ENCODE measurements around the gene ZFR2. TPM values are rescaled to one million over a fixed set of nuclear protein-coding genes. Genes with fewer than 3 reads are reported as not detected.
A peak's percentile ranks its signal among the peaks of the same experiment; 100 is the strongest.

The ZFR2 gene
- total and polyA plus RNA-seq, 2 of the 8 experiments (the other 6 are each of a cell fraction or from before 2014, with no cell fraction given), result 14.5 to 28.4 TPM

- Histone ChIP-seq H3K79me1 (ENCODE audit: low read depth, low read length) (no peaks in the 10 kb centered on the region), H2AK5ac (ENCODE audit: low read depth, low read length) (no peak overlapping the region), H3K14ac (ENCODE audit: insufficient read length) (no peak overlapping the region), H2BK15ac (ENCODE audit: low read length) (no peak overlapping the region), H3K27me3 (replicated peaks in 1 of 4; ENCODE audit: control insufficient read depth in 3 of 4, extremely low read depth in 1 of 4, insufficient read depth in 3 of 4, low read length in 3 of 4) (peaks cover 0 to 18% (median 13%) of the 10 kb centered on the region in 4 experiments; a peak in 6 of 7 replicates), H2AFZ (ENCODE audit: low read length) (no peak overlapping the region), H2BK5ac (ENCODE audit: low read depth, low read length) (no peak overlapping the region), H2BK20ac (ENCODE audit: low read length) (peak overlapping the region; percentile 48; the same call in 1 of the 2 replicates), H3K27ac (ENCODE audit: low read depth, low read length) (no peak overlapping the region), H3K4me2 (ENCODE audit: insufficient read depth in 1 of 2, low read depth in 2 of 2, low read length in 2 of 2) (no peak overlapping the region), H3K56ac (replicated peaks; ENCODE audit: insufficient read length, low read depth, low read length) (no peak overlapping the region), H2BK12ac (ENCODE audit: low read depth, low read length) (no peak overlapping the region), H3K23ac (ENCODE audit: insufficient read length) (no peak overlapping the region), H4K91ac (replicated peaks; ENCODE audit: insufficient read length, low read length) (no peak overlapping the region), H3K23me2 (ENCODE audit: low read depth, low read length) (no peaks in the 10 kb centered on the region; the same call in 1 of the 2 replicates), H3K18ac (ENCODE audit: extremely low read depth, low read length) (no peak overlapping the region), H3K9me3 (ENCODE audit: insufficient read depth in 2 of 2, low read depth in 1 of 2, low read length in 1 of 2) (peaks cover 6 to 8% of the 10 kb centered on the region in 2 experiments; a peak in 3 of 4 replicates), H3K79me2 (ENCODE audit: control insufficient read depth in 1 of 2, insufficient read depth in 2 of 2, low read length in 2 of 2) (no peaks in the 10 kb centered on the region), H3K4me1 (replicated peaks in 1 of 4; ENCODE audit: control insufficient read depth in 3 of 4, insufficient read depth in 4 of 4, low read length in 3 of 4) (peaks cover 0 to 4% (median 1%) of the 10 kb centered on the region in 4 experiments; a peak in 5 of 7 replicates), H3K36me3 (ENCODE audit: control insufficient read depth in 2 of 4, insufficient read depth in 4 of 4, low read length in 3 of 4) (no peaks in the 10 kb centered on the region), H3K4me3 (ENCODE audit: extremely low read depth in 1 of 4, insufficient read depth in 2 of 4, low read depth in 3 of 4, low read length in 4 of 4) (no peak overlapping the region), H4K8ac (ENCODE audit: extremely low read depth, insufficient read depth, low read length) (no peak overlapping the region), H4K20me1 (replicated peaks in 1 of 2; ENCODE audit: control insufficient read depth in 1 of 2, insufficient read depth in 2 of 2, low read length in 2 of 2) (no peaks in the 10 kb centered on the region), H4K5ac (ENCODE audit: insufficient read length, low read depth, low read length) (no peak overlapping the region), H2BK120ac (replicated peaks; ENCODE audit: low read depth, low read length) (no peak overlapping the region), H3K9ac (replicated peaks in 1 of 4; ENCODE audit: extremely low read depth in 1 of 4, low read depth in 3 of 4, low read length in 3 of 4) (no peak overlapping the region), H3K4ac (replicated peaks; ENCODE audit: insufficient read length, low read depth, low read length) (no peak overlapping the region)
- ChIA-PET POLR2A (ENCODE audit: partially characterized antibody) (interaction anchor here (1.2 kb wide), 1 partner anchor 15 kb away, joined by 4 read pairs; no protein-coding TSS in a partner anchor), CTCF (ENCODE audit: partially characterized antibody) (interaction anchor here (0.6 to 1.4 kb wide), 2 partner anchors 51 to 429 kb away, joined by 3 read pairs; no protein-coding TSS in a partner anchor)
- FAIRE-seq, result no peak
- no peak for DNase-seq (ENCODE audit: low read depth in 1 of 2, low spot score in 2 of 2)
- TF ChIP-seq, protein P1, sequence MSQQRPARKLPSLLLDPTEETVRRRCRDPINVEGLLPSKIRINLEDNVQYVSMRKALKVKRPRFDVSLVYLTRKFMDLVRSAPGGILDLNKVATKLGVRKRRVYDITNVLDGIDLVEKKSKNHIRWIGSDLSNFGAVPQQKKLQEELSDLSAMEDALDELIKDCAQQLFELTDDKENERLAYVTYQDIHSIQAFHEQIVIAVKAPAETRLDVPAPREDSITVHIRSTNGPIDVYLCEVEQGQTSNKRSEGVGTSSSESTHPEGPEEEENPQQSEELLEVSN (IDR thresholded peaks at IDR 0.05), result no peak
- TF ChIP-seq GTF2F1 (IDR thresholded peaks at IDR 0.05; ENCODE audit: borderline replicate concordance, low read depth, low read length) (no peak), POU5F1 (IDR thresholded peaks at IDR 0.05; ENCODE audit: low read depth, low read length) (no peak), BRCA1 (IDR thresholded peaks at IDR 0.05; ENCODE audit: low read depth, low read length) (no peak), CBX5 (IDR thresholded peaks at IDR 0.05; ENCODE audit: low read depth, low read length) (no peak), SRF (IDR thresholded peaks at IDR 0.05; ENCODE audit: low read depth, low read length) (no peak), ATF2 (IDR thresholded peaks at IDR 0.05; ENCODE audit: low read length) (no peak), JUND (IDR thresholded peaks at IDR 0.05; ENCODE audit: low read length) (no peak), POLR2AphosphoS5 (IDR thresholded peaks at IDR 0.05; ENCODE audit: low read depth, low read length) (no peak)
- 89% methylated on average over 4 of the region's 4 CpGs; no CpG with 5 or more reads in 1 of the 2 experiments for WGBS, 2 experiments (ENCODE audit: extremely low coverage in 1 of 2, insufficient coverage in 1 of 2, insufficient read length in 1 of 2, insufficient replicate concordance in 2 of 2, low coverage in 1 of 2, low lambda C conversion rate in 2 of 2, missing lambda C conversion rate in 1 of 2)
Observed at GRCh38 chr19:3873151-3873550, 4.3 kb upstream of the ZFR2 start.

All from H1 (cell line).